Stomach smooth muscle (tissue), 2 donors: ENCODE results near the gene TMEM40.
"Not testable (repeated sequence)": the region's sequence is repeated elsewhere in the genome, so short reads cannot be mapped to it uniquely, and the experiment has no call there.

ENCODE experiments used
- H3K27ac ChIP-seq: one replicate; pipeline ENCODE4 v1.7.0; 2013; ENCODE audit warnings: mild to moderate bottlenecking, low read length, inconsistent platforms
- H3K27me3 ChIP-seq, 2 donors: one replicate each; pipeline ENCODE4 v1.7.0; 2013; ENCODE audit warnings: low read length in 2 of 2; ENCODE audit not compliant: insufficient read depth in 2 of 2, control insufficient read depth in 1 of 2
- H3K36me3 ChIP-seq, 2 donors: one replicate each; pipeline ENCODE4 v1.7.0; 2013; ENCODE audit warnings: low read length in 2 of 2; ENCODE audit not compliant: control insufficient read depth in 2 of 2, insufficient read depth in 2 of 2
- H3K4me1 ChIP-seq: one replicate; pipeline ENCODE4 v1.7.0; 2013; ENCODE audit warnings: low read length; ENCODE audit not compliant: control insufficient read depth, insufficient read depth
- H3K4me3 ChIP-seq, 2 donors: one replicate each; pipeline ENCODE4 v1.7.0; 2013; ENCODE audit warnings: low read length in 2 of 2
- H3K9ac ChIP-seq, 2 donors: one replicate each; pipeline ENCODE4 v1.7.0; 2013; ENCODE audit warnings: low read length in 2 of 2, mild to moderate bottlenecking in 1 of 2
- H3K9me3 ChIP-seq, 2 donors: one replicate each; pipeline ENCODE4 v1.7.0; 2013; ENCODE audit warnings: low read length in 2 of 2; ENCODE audit not compliant: control insufficient read depth in 2 of 2
- donor health status: healthy.
- donor health status: Pancreatic carcinoma.

TMEM40 gene

GRCh38 chr3:12796171-12797123 lies 37.4 kb upstream of the TMEM40 start, which contains the start of gene CAND2:
CAND2 (plus strand) TSS chr3:12796680; CDS start chr3:12796721, 41 bp downstream.
- Histone ChIP-seq H3K36me3 (peaks cover 0 to 3% of the 10 kb centered on the region in 2 donors), H3K27ac (peak within 1 kb of the TSS; percentile 79), H3K4me3 (peak within 1 kb of the TSS; percentile 67 to 86), H3K4me1 (peaks cover 20% of the 10 kb centered on the region), H3K27me3 (no peaks in the 10 kb centered on the region), H3K9ac (peak within 1 kb of the TSS; percentile 40 to 89), H3K9me3 (no peaks in the 10 kb centered on the region)

- Histone ChIP-seq H3K9ac (no peak overlapping the region), H3K27ac (no peak overlapping the region), H3K4me1 (peaks cover 17% of the 10 kb centered on the region), H3K27me3 (no peaks in the 10 kb centered on the region), H3K4me3 (no peak overlapping the region), H3K9me3 (no peaks in the 10 kb centered on the region), H3K36me3 (no peaks in the 10 kb centered on the region)
Observed at GRCh38 chr3:12793701-12794100, 34.6 kb upstream of the TMEM40 start.

- Histone ChIP-seq H3K36me3 (no peaks in the 10 kb centered on the region), H3K4me1 (peaks cover 5% of the 10 kb centered on the region), H3K27ac (no peak overlapping the region), H3K4me3 (no peak overlapping the region), H3K27me3 (no peaks in the 10 kb centered on the region), H3K9me3 (no peaks in the 10 kb centered on the region), H3K9ac (no peak overlapping the region)
Observed at GRCh38 chr3:12791430-12791829, 32.4 kb upstream of the TMEM40 start.

- not testable (repeated sequence) for H3K4me3 ChIP-seq, H3K4me1 ChIP-seq, H3K9me3 ChIP-seq, H3K27ac ChIP-seq, H3K9ac ChIP-seq, H3K27me3 ChIP-seq, H3K36me3 ChIP-seq
Observed at GRCh38 chr3:12787967-12788690, 29.1 kb upstream of the TMEM40 start.

- not testable (repeated sequence) for H3K9me3 ChIP-seq, H3K36me3 ChIP-seq, H3K4me1 ChIP-seq, H3K9ac ChIP-seq, H3K27me3 ChIP-seq, H3K4me3 ChIP-seq, H3K27ac ChIP-seq
Observed at GRCh38 chr3:12787346-12787745, 28.3 kb upstream of the TMEM40 start.

DNA sequence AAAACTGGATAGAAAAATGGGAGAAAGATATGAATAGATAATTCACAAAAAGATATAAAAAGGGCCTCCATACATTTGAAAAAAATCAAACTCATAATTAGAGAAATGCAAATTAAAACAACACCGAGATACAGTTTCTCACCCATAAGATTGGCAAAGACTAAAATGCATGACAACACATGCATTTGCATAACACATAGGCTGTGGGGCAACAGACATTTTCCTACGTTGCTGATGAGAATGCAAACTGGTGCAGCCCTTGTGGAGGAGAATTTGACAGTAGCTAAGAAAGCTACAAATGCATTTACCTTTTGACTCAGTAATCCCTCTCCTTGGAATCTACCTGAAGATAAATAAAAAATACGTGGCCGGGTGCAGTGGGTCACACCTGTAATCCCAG lies 26.0 kb upstream of the TMEM40 start:
- no peaks in the 10 kb centered on the region for H3K9me3 ChIP-seq
- H3K27me3 ChIP-seq, result no peaks in the 10 kb centered on the region
- H3K4me3 ChIP-seq, result no peak overlapping the region
- H3K4me1 ChIP-seq, result no peaks in the 10 kb centered on the region
- no peaks in the 10 kb centered on the region for H3K36me3 ChIP-seq
- no peak overlapping the region for H3K9ac ChIP-seq
- no peak overlapping the region for H3K27ac ChIP-seq

- Histone ChIP-seq H3K4me3 (no peak overlapping the region), H3K9me3 (no peaks in the 10 kb centered on the region), H3K4me1 (no peaks in the 10 kb centered on the region), H3K27ac (no peak overlapping the region), H3K9ac (no peak overlapping the region), H3K36me3 (no peaks in the 10 kb centered on the region), H3K27me3 (no peaks in the 10 kb centered on the region)
Observed at GRCh38 chr3:12782172-12782815, 23.2 kb upstream of the TMEM40 start.

- no peaks in the 10 kb centered on the region for H3K9me3 ChIP-seq
- no peak overlapping the region for H3K9ac ChIP-seq
- no peaks in the 10 kb centered on the region for H3K36me3 ChIP-seq
- H3K4me1 ChIP-seq, result no peaks in the 10 kb centered on the region
- H3K4me3 ChIP-seq, result no peak overlapping the region
- no peaks in the 10 kb centered on the region for H3K27me3 ChIP-seq
- H3K27ac ChIP-seq, result no peak overlapping the region
Observed at GRCh38 chr3:12780751-12781150, 21.7 kb upstream of the TMEM40 start.

DNA sequence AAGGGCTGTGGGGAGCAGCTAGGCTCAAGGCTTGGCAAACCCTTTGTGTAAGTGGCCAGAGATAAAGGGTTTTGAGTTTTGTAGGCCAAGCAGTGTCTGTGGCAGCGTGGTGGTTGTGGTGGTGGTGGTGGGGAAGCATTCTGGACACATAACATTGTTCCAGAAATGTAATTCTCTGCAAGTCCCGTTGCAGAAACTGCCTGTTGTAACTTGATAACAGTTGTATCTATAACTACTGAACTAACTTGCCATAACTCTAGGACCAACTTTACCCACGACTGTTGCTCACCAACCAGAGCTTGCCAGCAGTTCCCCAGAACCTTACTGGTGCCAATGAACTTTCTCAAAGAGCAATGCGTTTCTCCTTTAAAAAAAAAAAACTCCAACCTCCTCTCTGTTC lies 18.1 kb upstream of the TMEM40 start:
- Histone ChIP-seq H3K27me3 (peaks cover 0 to 3% of the 10 kb centered on the region in 2 donors), H3K4me1 (no peaks in the 10 kb centered on the region), H3K9ac (no peak overlapping the region), H3K9me3 (no peaks in the 10 kb centered on the region), H3K36me3 (no peaks in the 10 kb centered on the region), H3K4me3 (no peak overlapping the region), H3K27ac (no peak overlapping the region)

DNA sequence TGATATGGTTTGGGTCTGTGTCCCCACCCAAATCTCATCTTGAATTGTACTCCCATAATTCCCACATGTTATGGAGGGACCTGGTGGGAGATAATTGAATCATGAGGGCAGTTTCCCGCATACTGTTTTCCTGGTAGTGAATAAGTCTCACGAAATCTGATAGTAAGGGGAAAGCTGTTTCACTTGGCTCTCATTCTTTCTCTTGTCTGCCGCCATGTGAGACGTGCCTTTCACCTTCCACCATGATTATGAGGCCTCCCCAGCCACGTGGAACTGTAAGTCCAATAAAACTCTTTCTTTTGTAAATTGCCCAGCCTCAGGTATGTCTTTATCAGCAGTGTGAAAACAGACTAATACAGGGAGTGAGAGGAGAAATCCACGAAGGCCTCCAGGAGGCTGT lies 16.9 kb upstream of the TMEM40 start:
- H3K36me3 ChIP-seq, H3K9ac ChIP-seq, H3K9me3 ChIP-seq, H3K27me3 ChIP-seq, H3K4me1 ChIP-seq, H3K4me3 ChIP-seq, H3K27ac ChIP-seq: not testable (repeated sequence)
